Measurements from ENCODE around the gene CSRP3. TPM values are rescaled to one million over a fixed set of nuclear protein-coding genes. Genes with fewer than 3 reads are reported as not detected.

The CSRP3 gene
- total RNA-seq, 6 donors from 2014 or later, result not detected

DNA sequence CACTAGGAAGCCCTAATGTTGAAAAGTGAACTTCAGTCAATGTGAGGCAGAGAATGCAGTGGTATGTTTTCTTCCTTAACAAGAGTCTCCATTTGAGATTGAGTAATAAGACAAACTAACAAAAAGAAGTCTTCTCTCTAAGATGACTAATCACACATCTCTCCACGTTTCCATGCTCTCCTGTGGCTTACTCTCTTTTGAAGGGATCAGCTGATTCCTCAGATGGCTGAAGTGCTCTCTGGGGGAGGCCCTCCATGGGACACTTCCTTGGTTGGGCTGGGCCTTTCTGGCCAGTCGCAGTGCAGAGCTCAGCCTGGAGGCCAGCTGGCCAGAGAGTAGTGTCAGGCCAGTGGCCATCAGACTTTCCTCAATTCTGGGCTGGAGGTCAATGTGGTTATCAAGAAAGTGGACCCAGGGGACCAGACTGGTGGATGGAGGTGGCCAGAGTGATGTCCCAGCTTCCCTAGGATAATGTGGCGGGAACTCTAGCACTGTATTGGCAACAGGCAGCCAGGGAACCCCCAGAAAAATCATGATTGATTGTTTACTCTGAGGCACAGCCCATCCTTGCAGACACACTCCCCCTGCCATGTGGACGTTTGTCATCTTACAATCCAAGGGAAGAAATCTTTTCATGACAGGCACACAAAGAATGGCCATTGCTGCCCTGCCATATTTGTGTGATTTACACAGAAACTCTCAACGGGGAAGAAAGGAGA is 14.5 kb downstream of the CSRP3 start:
- no peak overlapping the region for H3K4me3 ChIP-seq
- no peaks in the 10 kb centered on the region for H3K9me3 ChIP-seq
- no peak overlapping the region for H3K27ac ChIP-seq
- no peaks in the 10 kb centered on the region for H3K36me3 ChIP-seq
- ATAC-seq (ENCODE audit: low FRiP score in 2 of 2), result no peak
- H3K27me3 ChIP-seq, result no peaks in the 10 kb centered on the region
- WGBS, 2 donors, result 62 to 68% methylated on average over 5 of the region's 5 CpGs
- H3K4me1 ChIP-seq, result no peaks in the 10 kb centered on the region
- no peak for DNase-seq
- TF ChIP-seq, protein P1, sequence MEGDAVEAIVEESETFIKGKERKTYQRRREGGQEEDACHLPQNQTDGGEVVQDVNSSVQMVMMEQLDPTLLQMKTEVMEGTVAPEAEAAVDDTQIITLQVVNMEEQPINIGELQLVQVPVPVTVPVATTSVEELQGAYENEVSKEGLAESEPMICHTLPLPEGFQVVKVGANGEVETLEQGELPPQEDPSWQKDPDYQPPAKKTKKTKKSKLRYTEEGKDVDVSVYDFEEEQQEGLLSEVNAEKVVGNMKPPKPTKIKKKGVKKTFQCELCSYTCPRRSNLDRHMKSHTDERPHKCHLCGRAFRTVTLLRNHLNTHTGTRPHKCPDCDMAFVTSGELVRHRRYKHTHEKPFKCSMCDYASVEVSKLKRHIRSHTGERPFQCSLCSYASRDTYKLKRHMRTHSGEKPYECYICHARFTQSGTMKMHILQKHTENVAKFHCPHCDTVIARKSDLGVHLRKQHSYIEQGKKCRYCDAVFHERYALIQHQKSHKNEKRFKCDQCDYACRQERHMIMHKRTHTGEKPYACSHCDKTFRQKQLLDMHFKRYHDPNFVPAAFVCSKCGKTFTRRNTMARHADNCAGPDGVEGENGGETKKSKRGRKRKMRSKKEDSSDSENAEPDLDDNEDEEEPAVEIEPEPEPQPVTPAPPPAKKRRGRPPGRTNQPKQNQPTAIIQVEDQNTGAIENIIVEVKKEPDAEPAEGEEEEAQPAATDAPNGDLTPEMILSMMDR (IDR thresholded peaks at IDR 0.05), result no peak
- TF ChIP-seq EP300 (IDR thresholded peaks at IDR 0.05) (no peak), POLR2AphosphoS5 (IDR thresholded peaks at IDR 0.05) (no peak), POLR2A (IDR thresholded peaks at IDR 0.05) (no peak)

DNA sequence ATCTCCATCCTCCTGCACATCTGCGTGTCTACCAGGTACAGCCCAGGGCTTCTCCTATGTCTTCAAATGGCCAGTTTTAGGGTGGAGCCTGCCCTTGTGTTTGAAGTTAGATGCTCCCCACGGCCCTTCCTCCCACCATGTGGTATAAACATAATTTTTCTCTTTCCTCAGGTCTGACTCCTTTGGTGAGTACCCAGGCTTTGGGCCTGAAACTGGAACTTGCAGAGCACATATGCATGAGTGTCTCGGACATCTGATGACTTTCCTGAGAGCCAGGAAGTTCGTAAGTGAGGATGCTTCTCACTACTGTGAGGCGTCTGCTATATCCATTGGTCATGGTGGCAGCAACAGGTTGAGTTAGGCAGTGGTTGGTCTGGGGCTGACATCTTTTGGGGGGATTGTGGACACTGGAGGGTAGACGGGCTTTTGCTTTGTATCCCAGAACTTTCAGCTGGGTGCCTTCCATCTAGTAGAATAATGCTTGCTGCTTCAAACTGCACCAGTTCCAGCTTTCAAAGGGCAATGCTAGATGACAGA is 16.2 kb downstream of the CSRP3 start:
- H3K27ac ChIP-seq, result no peak overlapping the region
- DNase-seq (no peak), ATAC-seq (ENCODE audit: low FRiP score in 2 of 2) (no peak)
- no peaks in the 10 kb centered on the region for H3K27me3 ChIP-seq
- TF ChIP-seq POLR2AphosphoS5 (IDR thresholded peaks at IDR 0.05), result no peak
- TF ChIP-seq EP300 (IDR thresholded peaks at IDR 0.05), result no peak
- TF ChIP-seq, protein P1 (IDR thresholded peaks at IDR 0.05), result no peak
- no peak for TF ChIP-seq POLR2A (IDR thresholded peaks at IDR 0.05)
- no peak overlapping the region for H3K4me3 ChIP-seq
- no peaks in the 10 kb centered on the region for H3K4me1 ChIP-seq
- H3K36me3 ChIP-seq, result no peaks in the 10 kb centered on the region
- no peaks in the 10 kb centered on the region for H3K9me3 ChIP-seq
- 63 to 68% methylated on average over 6 of the region's 6 CpGs for WGBS, 2 donors

DNA sequence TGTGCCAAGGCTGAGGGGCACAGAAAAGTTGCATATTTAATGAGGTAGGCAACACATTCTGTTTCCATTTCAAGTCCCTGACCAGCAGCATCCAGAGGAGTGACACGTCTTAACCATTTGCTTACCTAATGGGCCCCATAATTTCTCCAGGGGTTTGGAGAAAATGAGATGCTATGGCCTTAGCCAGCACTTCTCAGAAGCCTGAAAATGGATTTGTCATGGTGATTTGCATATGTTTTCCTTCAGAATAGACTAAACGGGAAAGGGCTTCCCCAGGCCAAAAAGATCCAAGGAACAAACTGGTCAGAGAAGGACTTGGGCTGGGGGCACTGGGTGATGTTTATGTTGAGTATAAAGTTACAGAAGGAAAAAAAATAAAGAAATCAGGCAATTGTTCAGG is 16.7 kb downstream of the CSRP3 start:
- Histone ChIP-seq H3K9me3 (no peaks in the 10 kb centered on the region), H3K27me3 (no peaks in the 10 kb centered on the region), H3K27ac (no peak overlapping the region), H3K4me3 (no peak overlapping the region), H3K36me3 (no peaks in the 10 kb centered on the region), H3K4me1 (no peaks in the 10 kb centered on the region)
- WGBS, 2 donors, result 74 to 79% methylated on average over 2 of the region's 2 CpGs
- DNase-seq (no peak), ATAC-seq (ENCODE audit: low FRiP score in 2 of 2) (no peak)
- TF ChIP-seq EP300 (IDR thresholded peaks at IDR 0.05), result no peak
- TF ChIP-seq, protein P1 (IDR thresholded peaks at IDR 0.05), result no peak
- TF ChIP-seq POLR2AphosphoS5 (IDR thresholded peaks at IDR 0.05), result no peak
- TF ChIP-seq POLR2A (IDR thresholded peaks at IDR 0.05), result no peak

DNA sequence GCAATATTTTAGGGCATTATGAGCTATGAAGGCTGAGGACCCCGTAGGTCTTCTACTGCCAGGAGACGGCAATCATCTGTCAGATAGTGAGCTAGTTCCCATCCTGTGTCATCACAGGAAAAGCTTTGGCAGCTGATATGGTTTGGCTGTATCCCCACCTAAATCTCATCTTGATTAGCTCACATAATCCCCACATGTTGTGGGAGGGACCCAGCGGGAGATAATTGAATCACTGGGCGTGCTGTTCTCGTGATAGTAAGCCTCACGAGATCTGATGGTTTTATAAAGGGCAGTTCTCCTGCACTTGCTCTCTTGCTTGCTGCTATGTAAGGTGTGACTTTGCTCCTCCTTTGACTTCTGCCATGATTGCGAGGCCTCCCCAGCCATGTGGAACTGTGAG is 18.1 kb downstream of the CSRP3 start:
- 81 to 94% methylated on average over 7 of the region's 7 CpGs for WGBS, 2 donors
- Histone ChIP-seq H3K27me3 (no peaks in the 10 kb centered on the region), H3K9me3 (no peaks in the 10 kb centered on the region), H3K27ac (no peak overlapping the region), H3K36me3 (no peaks in the 10 kb centered on the region), H3K4me3 (no peak overlapping the region), H3K4me1 (no peaks in the 10 kb centered on the region)
- DNase-seq, result no peak
- ATAC-seq (ENCODE audit: low FRiP score in 2 of 2), result no peak
- TF ChIP-seq POLR2AphosphoS5 (IDR thresholded peaks at IDR 0.05), result no peak
- no peak for TF ChIP-seq POLR2A (IDR thresholded peaks at IDR 0.05)
- TF ChIP-seq, protein P1 (IDR thresholded peaks at IDR 0.05), result no peak
